GM18526 (cell line): ENCODE measurements around the gene CENATAC.

ENCODE experiments used
- POLR2A ChIP-seq: IDR thresholded peaks from 3 replicates; pipeline ENCODE4 v1.6.1; 2011; ENCODE audit not compliant: insufficient read length; ENCODE audit errors: extremely low read depth

Gene CENATAC

GRCh38 chr11:119041821-119042514 lies 44.0 kb downstream of the CENATAC start:
- TF ChIP-seq POLR2A, result no peak

- no peak for TF ChIP-seq POLR2A
These were observed 45.0 kb downstream of the CENATAC start for GRCh38 chr11:119042927-119043326.

- TF ChIP-seq POLR2A, result no peak
These were observed 46.8 kb downstream of the CENATAC start for GRCh38 chr11:119044708-119045107.

GRCh38 chr11:119046489-119046888 lies 48.6 kb downstream of the CENATAC start:
- TF ChIP-seq POLR2A, result no peak

GRCh38 chr11:119047205-119047604 lies 49.3 kb downstream of the CENATAC start:
- no peak for TF ChIP-seq POLR2A

GRCh38 chr11:119048644-119049043 lies 50.7 kb downstream of the CENATAC start:
- no peak for TF ChIP-seq POLR2A

GRCh38 chr11:119049081-119049480 lies 51.1 kb downstream of the CENATAC start:
- TF ChIP-seq POLR2A, result no peak

- TF ChIP-seq POLR2A, result peak; percentile 37
These were observed 53.7 kb downstream of the CENATAC start for GRCh38 chr11:119051440-119052162.

GRCh38 chr11:119052163-119052814 lies 54.4 kb downstream of the CENATAC start:
- no peak for TF ChIP-seq POLR2A

- TF ChIP-seq POLR2A, result no peak
These were observed 56.5 kb downstream of the CENATAC start for GRCh38 chr11:119054418-119054817.

GRCh38 chr11:119055901-119056300 lies 58.0 kb downstream of the CENATAC start:
- no peak for TF ChIP-seq POLR2A

GRCh38 chr11:119056421-119056999 lies 58.6 kb downstream of the CENATAC start:
- no peak for TF ChIP-seq POLR2A

- TF ChIP-seq POLR2A, result peak; percentile 82
These were observed 59.2 kb downstream of the CENATAC start, which contains the start of gene HYOU1 for GRCh38 chr11:119057000-119057769. Gene HYOU1, minus strand, starts transcription at chr11:119057205. Its CDS starts 1,045 bp downstream, at chr11:119056160.

- no peak for TF ChIP-seq POLR2A
These were observed 63.3 kb downstream of the CENATAC start for GRCh38 chr11:119061256-119061655.

- TF ChIP-seq POLR2A, result no peak
These were observed 64.8 kb downstream of the CENATAC start for GRCh38 chr11:119062779-119063178.
